Esophagus squamous epithelium (tissue), 5 donors: ENCODE measurements around the gene FAM53B. TPM values are rescaled to one million over a fixed set of nuclear protein-coding genes. Genes with fewer than 3 reads are reported as not detected.
A peak's percentile ranks its signal among the peaks of the same experiment; 100 is the strongest.

Experiments used
- DNase-seq: peaks from one replicate; lab custom pipeline; 2025; lab: John Stamatoyannopoulos, UW
- H3K27ac ChIP-seq, 4 donors: fragments of 200-600 bp; sonication (generic); one replicate each; pipeline ENCODE4 v1.5.1; 2016 to 2019; ENCODE audit warnings: mild to moderate bottlenecking in 1 of 4
- H3K27me3 ChIP-seq, 4 donors: fragments of 200-600 bp; sonication (generic); 1 replicate in 3 of 4; 2 replicates in 1 of 4; pipeline versions ENCODE4 v1.5.1 to v1.6.0; 2017 to 2021; ENCODE audit warnings: antibody characterized with exemption in 1 of 4
- H3K36me3 ChIP-seq, 3 donors: fragments of 200-600 bp; sonication (generic); one replicate each; pipeline ENCODE4 v1.5.1; 2016 to 2019
- H3K4me1 ChIP-seq, 3 donors: fragments of 200-600 bp; sonication (generic); one replicate each; pipeline ENCODE4 v1.5.1; 2017 to 2019
- H3K4me3 ChIP-seq, 4 donors: fragments of 200-600 bp; sonication (generic); 1 replicate in 3 of 4; 2 replicates in 1 of 4; pipeline ENCODE4 v1.5.1; 2016 to 2019; ENCODE audit warnings: mild to moderate bottlenecking in 2 of 4, moderate library complexity in 1 of 4
- H3K9me3 ChIP-seq, 3 donors: fragments of 200-600 bp; sonication (generic); one replicate each; pipeline ENCODE4 v1.5.1; 2016 to 2019
- POLR2A ChIP-seq, 4 donors: fragments of 450-650 bp; IDR thresholded peaks; one replicate each; pipeline ENCODE4 v1.6.1; 2017; ENCODE audit warnings: antibody characterized with exemption in 4 of 4, mild to moderate bottlenecking in 4 of 4, moderate library complexity in 3 of 4
- WGBS, 2 donors: methylation state at CpG; one replicate each; pipeline ENCODE4 v1.1.5; 2018; 5-methylcytosine and 5-hydroxymethylcytosine counted together
- intact Hi-C: fragments of 100-400 bp; cut with DNase I; formaldehyde crosslinking; loops from one replicate; pipeline ENCODE4 v1.15.0; 2022
- total RNA-seq, 4 donors: library from RNA; depleted of rRNA; stranded (reverse); fragments of >200 nt; gene quantifications; one replicate each; pipeline ENCODE4 v1.1.0, GENCODE V29; 2016
- TF ChIP-seq, protein P1 (sequence below), 6 experiments: fragments of 450-650 bp in 4 of 6; fragments of 200-600 bp in 2 of 6; sonication (generic) in 2 of 6; IDR thresholded peaks; one replicate each; pipeline ENCODE4 v1.5.1; 2016 to 2019; ENCODE audit warnings: antibody characterized with exemption in 6 of 6, mild to moderate bottlenecking in 4 of 6, moderate library complexity in 4 of 6
- donor health status: DM: yes; HTN: yes; CAD: no.

Gene FAM53B
- total RNA-seq, 4 donors from 2014 or later = 27.4 to 54.2 (median 31.5) TPM

DNA sequence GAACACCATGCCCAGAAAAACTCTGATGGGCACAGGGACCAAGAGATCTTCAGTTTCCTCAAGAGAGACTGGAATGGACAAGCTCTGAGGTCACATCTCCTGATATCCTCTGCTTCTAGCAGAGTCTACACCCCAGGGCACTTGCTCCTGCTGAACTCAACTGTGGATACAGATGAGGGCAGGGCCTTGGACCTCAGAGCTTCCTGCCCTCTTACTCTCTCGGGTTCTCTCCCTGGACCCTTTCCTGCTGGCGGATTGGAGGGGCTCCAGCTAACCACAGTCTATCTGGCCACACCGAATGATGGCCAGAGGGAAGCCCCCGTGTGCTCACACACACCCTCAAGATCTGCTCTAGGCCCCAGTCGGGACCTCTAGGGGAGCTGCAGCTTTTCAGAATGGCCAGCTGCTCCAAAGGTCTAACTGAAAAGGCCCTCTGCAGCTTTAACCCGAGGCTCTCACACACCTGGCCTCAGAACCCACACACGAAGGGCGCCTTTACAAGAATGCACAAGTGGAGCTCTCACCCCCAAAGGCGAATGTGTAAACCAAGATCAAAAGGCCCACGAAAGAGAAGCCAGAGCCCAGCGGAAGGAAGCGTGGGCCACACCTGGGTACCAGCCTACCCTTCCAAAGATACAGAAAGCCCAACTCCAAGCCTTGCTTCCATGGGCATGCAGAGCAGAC lies 65.5 kb downstream of the FAM53B start:
- WGBS, 2 donors = 48 to 70% methylated on average over 2 to 9 of the region's 12 CpGs
- Histone ChIP-seq H3K4me1 (peaks cover 56 to 87% (median 58%) of the 10 kb centered on the region in 3 donors), H3K4me3 (no peak overlapping the region), H3K27ac (peak overlapping the region in 3 of 4 donors; percentile 61 to 68 (median 66)), H3K9me3 (no peaks in the 10 kb centered on the region), H3K27me3 (no peaks in the 10 kb centered on the region), H3K36me3 (peaks cover 11 to 80% (median 17%) of the 10 kb centered on the region in 3 donors)
- no peak for DNase-seq
- no peak for TF ChIP-seq POLR2A (IDR thresholded peaks at IDR 0.05)
- TF ChIP-seq, protein P1, sequence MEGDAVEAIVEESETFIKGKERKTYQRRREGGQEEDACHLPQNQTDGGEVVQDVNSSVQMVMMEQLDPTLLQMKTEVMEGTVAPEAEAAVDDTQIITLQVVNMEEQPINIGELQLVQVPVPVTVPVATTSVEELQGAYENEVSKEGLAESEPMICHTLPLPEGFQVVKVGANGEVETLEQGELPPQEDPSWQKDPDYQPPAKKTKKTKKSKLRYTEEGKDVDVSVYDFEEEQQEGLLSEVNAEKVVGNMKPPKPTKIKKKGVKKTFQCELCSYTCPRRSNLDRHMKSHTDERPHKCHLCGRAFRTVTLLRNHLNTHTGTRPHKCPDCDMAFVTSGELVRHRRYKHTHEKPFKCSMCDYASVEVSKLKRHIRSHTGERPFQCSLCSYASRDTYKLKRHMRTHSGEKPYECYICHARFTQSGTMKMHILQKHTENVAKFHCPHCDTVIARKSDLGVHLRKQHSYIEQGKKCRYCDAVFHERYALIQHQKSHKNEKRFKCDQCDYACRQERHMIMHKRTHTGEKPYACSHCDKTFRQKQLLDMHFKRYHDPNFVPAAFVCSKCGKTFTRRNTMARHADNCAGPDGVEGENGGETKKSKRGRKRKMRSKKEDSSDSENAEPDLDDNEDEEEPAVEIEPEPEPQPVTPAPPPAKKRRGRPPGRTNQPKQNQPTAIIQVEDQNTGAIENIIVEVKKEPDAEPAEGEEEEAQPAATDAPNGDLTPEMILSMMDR (IDR thresholded peaks at IDR 0.05) = no peak
- intact Hi-C loops = no loop called here

- peaks cover 60 to 89% (median 61%) of the 10 kb centered on the region in 3 donors for H3K4me1 ChIP-seq
- H3K27ac ChIP-seq = peak overlapping the region in 3 of 4 donors; percentile 61 to 68 (median 66)
- no peak overlapping the region for H3K4me3 ChIP-seq
- H3K9me3 ChIP-seq = no peaks in the 10 kb centered on the region
- no peak for TF ChIP-seq POLR2A (IDR thresholded peaks at IDR 0.05)
- TF ChIP-seq, protein P1 (IDR thresholded peaks at IDR 0.05) = no peak
- no peak for DNase-seq
- peaks cover 11 to 73% (median 17%) of the 10 kb centered on the region in 3 donors for H3K36me3 ChIP-seq
- no peaks in the 10 kb centered on the region for H3K27me3 ChIP-seq
- 46 to 50% methylated on average over 8 to 9 of the region's 10 CpGs for WGBS, 2 donors
- intact Hi-C loops = no loop called here
Observed at GRCh38 chr10:124677749-124678556, 66.2 kb downstream of the FAM53B start.

GRCh38 chr10:124677293-124677699 lies 66.9 kb downstream of the FAM53B start:
- TF ChIP-seq POLR2A (IDR thresholded peaks at IDR 0.05) = no peak
- TF ChIP-seq, protein P1 (IDR thresholded peaks at IDR 0.05) = no peak
- DNase-seq = no peak
- Histone ChIP-seq H3K4me1 (peaks cover 67 to 95% (median 67%) of the 10 kb centered on the region in 3 donors), H3K27ac (peak overlapping the region in 3 of 4 donors; percentile 61 to 68 (median 66)), H3K36me3 (peaks cover 11 to 69% (median 17%) of the 10 kb centered on the region in 3 donors), H3K4me3 (no peak overlapping the region), H3K27me3 (no peaks in the 10 kb centered on the region), H3K9me3 (no peaks in the 10 kb centered on the region)
- 76 to 81% methylated on average over 9 to 10 of the region's 10 CpGs for WGBS, 2 donors
- intact Hi-C loops = no loop called here

DNA sequence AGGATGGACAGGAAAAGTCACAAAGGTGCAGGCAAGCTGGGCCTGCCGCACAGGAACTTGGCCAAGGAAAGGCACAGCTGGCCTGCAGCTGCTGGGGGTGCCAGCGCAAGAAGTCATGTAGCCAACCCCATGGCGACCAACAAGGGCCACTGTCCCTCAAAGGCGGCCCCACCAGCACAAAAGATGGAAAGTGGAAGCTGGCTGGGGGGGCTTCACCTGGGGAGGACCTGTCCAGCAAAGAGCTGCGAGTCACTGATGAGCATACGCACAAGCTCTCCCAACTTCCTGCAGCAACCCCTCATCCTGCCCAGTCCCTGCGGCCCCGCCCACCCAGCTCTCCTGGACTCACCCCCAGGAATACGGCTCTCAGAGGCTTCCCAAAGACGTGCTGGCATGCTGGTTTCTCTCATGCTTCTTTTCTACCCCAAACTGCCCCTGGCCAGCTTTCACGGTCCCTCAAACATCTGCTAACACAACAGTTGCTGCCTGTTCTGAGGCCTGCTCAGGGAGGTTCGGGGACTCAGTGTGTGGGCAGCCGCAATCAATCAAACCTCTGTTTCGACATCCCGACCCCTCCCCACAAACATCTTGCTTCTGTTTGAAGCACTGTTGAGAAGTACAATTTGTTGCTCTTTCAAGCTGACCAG lies 67.6 kb downstream of the FAM53B start:
- Histone ChIP-seq H3K9me3 (no peaks in the 10 kb centered on the region), H3K27me3 (no peaks in the 10 kb centered on the region), H3K4me3 (no peak overlapping the region), H3K4me1 (peaks cover 73 to 98% (median 74%) of the 10 kb centered on the region in 3 donors), H3K36me3 (peaks cover 5 to 61% (median 11%) of the 10 kb centered on the region in 3 donors), H3K27ac (peak overlapping the region in 2 of 4 donors; percentile 26 to 68)
- intact Hi-C loops = no loop called here
- WGBS, 2 donors = 66 to 82% methylated on average over 11 to 12 of the region's 15 CpGs
- TF ChIP-seq POLR2A (IDR thresholded peaks at IDR 0.05) = no peak
- TF ChIP-seq, protein P1 (IDR thresholded peaks at IDR 0.05) = no peak
- no peak for DNase-seq
